ENCODE measurements around the gene EVL.
"Not testable (repeated sequence)": the region's sequence is repeated elsewhere in the genome, so short reads cannot be mapped to it uniquely, and the experiment has no call there.

Gene EVL

GRCh38 chr14:100065111-100065871, at the start of gene EVL:
Gene EVL, plus strand, starts transcription at chr14:100065422. Its CDS starts 79 bp downstream, at chr14:100065501.
- DNase-seq = peak; percentile 82

- DNase-seq = no peak
These were observed 47.7 kb upstream of the EVL start for GRCh38 chr14:100017553-100017952.

GRCh38 chr14:100018054-100018453, 47.2 kb upstream of the EVL start:
- no peak for DNase-seq

GRCh38 chr14:100018482-100018881, 46.7 kb upstream of the EVL start:
- no peak for DNase-seq

GRCh38 chr14:100019156-100019744, 46.0 kb upstream of the EVL start:
- DNase-seq = no peak

- DNase-seq = no peak
These were observed 44.6 kb upstream of the EVL start for GRCh38 chr14:100020629-100021028.

- DNase-seq = no peak
These were observed 42.3 kb upstream of the EVL start for GRCh38 chr14:100022772-100023451.

GRCh38 chr14:100025111-100025510, 40.1 kb upstream of the EVL start:
- DNase-seq = peak; percentile 20

- DNase-seq = no peak
These were observed 37.3 kb upstream of the EVL start for GRCh38 chr14:100027771-100028490.

- DNase-seq = no peak
These were observed 36.1 kb upstream of the EVL start for GRCh38 chr14:100028990-100029677.

GRCh38 chr14:100030006-100030405, 35.2 kb upstream of the EVL start:
- DNase-seq = not testable (repeated sequence)

GRCh38 chr14:100030452-100031153, 34.6 kb upstream of the EVL start:
- no peak for DNase-seq

GRCh38 chr14:100031506-100032281, 33.5 kb upstream of the EVL start:
- DNase-seq = no peak

- no peak for DNase-seq
These were observed 32.5 kb upstream of the EVL start for GRCh38 chr14:100032738-100033137.

GRCh38 chr14:100033347-100034075, 31.7 kb upstream of the EVL start:
- DNase-seq = no peak

- DNase-seq = no peak
These were observed 30.8 kb upstream of the EVL start for GRCh38 chr14:100034468-100034867.

GRCh38 chr14:100034961-100035500, 30.2 kb upstream of the EVL start:
- DNase-seq = no peak

GRCh38 chr14:100035700-100036099, 29.5 kb upstream of the EVL start:
- DNase-seq = no peak

GRCh38 chr14:100037353-100037752, 27.9 kb upstream of the EVL start:
- no peak for DNase-seq

- DNase-seq = no peak
These were observed 27.2 kb upstream of the EVL start for GRCh38 chr14:100038065-100038464.

Measured in activated gamma-delta T cell treated with Interleukin-2 at 50 U/mL for 16 hours (primary cell).